ENCODE results near the gene FAM210A. TPM values are rescaled to one million over a fixed set of nuclear protein-coding genes. Genes with fewer than 3 reads are reported as not detected.

FAM210A gene
- total and polyA plus RNA-seq, 2 donors (not counting 1 experiment from before 2014, with no cell fraction given): 4.2 to 11.4 TPM

- no peaks in the 10 kb centered on the region for H3K36me3 ChIP-seq (replicated peaks in 1 of 2; ENCODE audit: control extremely low read depth in 1 of 2, control insufficient read depth in 1 of 2, extremely low read depth in 1 of 2, insufficient read depth in 2 of 2, low read length in 1 of 2)
- WGBS (ENCODE audit: insufficient coverage): 70% methylated on average over 2 of the region's 3 CpGs
- ATAC-seq (ENCODE audit: low read depth) (no peak), DNase-seq (no peak)
- H3K4me2 ChIP-seq (replicated peaks; ENCODE audit: low read depth, low read length, poor library complexity, severe bottlenecking): no peak overlapping the region
- TF ChIP-seq EZH2 (IDR thresholded peaks at IDR 0.05; ENCODE audit: borderline replicate concordance, insufficient read depth, low read depth, low read length, poor library complexity, severe bottlenecking): no peak
- TF ChIP-seq CTCF (IDR thresholded peaks at IDR 0.05): no peak
- intact Hi-C loops (cut with micrococcal nuclease): no loop called here
- no peak overlapping the region for H3K4me3 ChIP-seq (ENCODE audit: control extremely low read depth in 1 of 5, extremely low read depth in 1 of 5, insufficient read depth in 1 of 5, low read depth in 2 of 5, low read length in 4 of 5)
- no peak overlapping the region for H3K9ac ChIP-seq (ENCODE audit: low read length)
- H3K27ac ChIP-seq (ENCODE audit: low read length in 2 of 2): no peak overlapping the region
- H3K27me3 ChIP-seq (replicated peaks in 1 of 4; ENCODE audit: control extremely low read depth in 1 of 4, control insufficient read depth in 3 of 4, insufficient read depth in 4 of 4, low read length in 3 of 4): peaks cover 0 to 3% (median 0%) of the 10 kb centered on the region in 4 experiments
- no peak overlapping the region for H2AFZ ChIP-seq (ENCODE audit: insufficient read depth, low read depth, low read length, poor library complexity, severe bottlenecking)
- ChIA-PET CTCF (no interaction called here), POLR2A (no interaction called here)
- no peak overlapping the region for H3K4me3 Mint-ChIP-seq
- no peaks in the 10 kb centered on the region for H3K4me1 ChIP-seq (ENCODE audit: control insufficient read depth in 2 of 2, insufficient read depth in 2 of 2, low read length in 2 of 2)
- H3K4me1 Mint-ChIP-seq: no peaks in the 10 kb centered on the region
- H3K9me3 Mint-ChIP-seq (ENCODE audit: insufficient read depth): peaks cover 7% of the 10 kb centered on the region
- no peak overlapping the region for H3K27ac Mint-ChIP-seq
- H3K79me2 ChIP-seq (ENCODE audit: control insufficient read depth, insufficient read depth, low read length): no peaks in the 10 kb centered on the region
- peaks cover 0 to 2% (median 1%) of the 10 kb centered on the region in 3 donors for H3K9me3 ChIP-seq (ENCODE audit: control extremely low read depth in 1 of 3, control insufficient read depth in 2 of 3, insufficient read depth in 1 of 3, low read length in 2 of 3)
- H4K20me1 ChIP-seq (ENCODE audit: control insufficient read depth, insufficient read depth, low read length, poor library complexity, severe bottlenecking): no peaks in the 10 kb centered on the region
- peaks cover 13% of the 10 kb centered on the region for H3K27me3 Mint-ChIP-seq
Observed at GRCh38 chr18:13775058-13775457, 48.7 kb upstream of the FAM210A start.

- TF ChIP-seq CTCF (IDR thresholded peaks at IDR 0.05) (no peak), EZH2 (IDR thresholded peaks at IDR 0.05; ENCODE audit: borderline replicate concordance, insufficient read depth, low read depth, low read length, poor library complexity, severe bottlenecking) (no peak)
- POLR2A ChIA-PET: no interaction called here
- Mint-ChIP-seq H3K4me1 (no peaks in the 10 kb centered on the region), H3K27ac (no peak overlapping the region), H3K9me3 (ENCODE audit: insufficient read depth) (peaks cover 18% of the 10 kb centered on the region), H3K4me3 (no peak overlapping the region), H3K27me3 (no peaks in the 10 kb centered on the region)
- no peaks in the 10 kb centered on the region for H4K20me1 ChIP-seq (ENCODE audit: control insufficient read depth, insufficient read depth, low read length, poor library complexity, severe bottlenecking)
- H2AFZ ChIP-seq (ENCODE audit: insufficient read depth, low read depth, low read length, poor library complexity, severe bottlenecking): no peak overlapping the region
- H3K4me2 ChIP-seq (replicated peaks; ENCODE audit: low read depth, low read length, poor library complexity, severe bottlenecking): no peak overlapping the region
- DNase-seq: no peak
- peaks cover 3 to 23% of the 10 kb centered on the region in 2 experiments for H3K36me3 ChIP-seq (replicated peaks in 1 of 2; ENCODE audit: control extremely low read depth in 1 of 2, control insufficient read depth in 1 of 2, extremely low read depth in 1 of 2, insufficient read depth in 2 of 2, low read length in 1 of 2)
- intact Hi-C loops (cut with micrococcal nuclease): no loop called here
- ATAC-seq (ENCODE audit: low read depth): no peak
- no peak overlapping the region for H3K9ac ChIP-seq (ENCODE audit: low read length)
- CTCF ChIA-PET: no interaction called here
- no peak overlapping the region for H3K27ac ChIP-seq (ENCODE audit: low read length in 2 of 2)
- H3K9me3 ChIP-seq (ENCODE audit: control extremely low read depth in 1 of 3, control insufficient read depth in 2 of 3, insufficient read depth in 1 of 3, low read length in 2 of 3): peaks cover 0 to 17% (median 17%) of the 10 kb centered on the region in 3 donors
- H3K4me1 ChIP-seq (ENCODE audit: control insufficient read depth in 2 of 2, insufficient read depth in 2 of 2, low read length in 2 of 2): no peaks in the 10 kb centered on the region
- H3K4me3 ChIP-seq (ENCODE audit: control extremely low read depth in 1 of 5, extremely low read depth in 1 of 5, insufficient read depth in 1 of 5, low read depth in 2 of 5, low read length in 4 of 5): no peak overlapping the region
- H3K27me3 ChIP-seq (replicated peaks in 1 of 4; ENCODE audit: control extremely low read depth in 1 of 4, control insufficient read depth in 3 of 4, insufficient read depth in 4 of 4, low read length in 3 of 4): no peaks in the 10 kb centered on the region
- 88% methylated on average over 1 of the region's 3 CpGs for WGBS (ENCODE audit: insufficient coverage)
- H3K79me2 ChIP-seq (ENCODE audit: control insufficient read depth, insufficient read depth, low read length): no peaks in the 10 kb centered on the region
Observed at GRCh38 chr18:13762690-13763439, 36.5 kb upstream of the FAM210A start.
